ENCODE data around the gene CRYBB3. TPM values are rescaled to one million over a fixed set of nuclear protein-coding genes. Genes with fewer than 3 reads are reported as not detected.

The CRYBB3 gene
- total and polyA plus RNA-seq, 3 donors from 2014 or later = 0.63 to 0.67 TPM; not detected in 1

DNA sequence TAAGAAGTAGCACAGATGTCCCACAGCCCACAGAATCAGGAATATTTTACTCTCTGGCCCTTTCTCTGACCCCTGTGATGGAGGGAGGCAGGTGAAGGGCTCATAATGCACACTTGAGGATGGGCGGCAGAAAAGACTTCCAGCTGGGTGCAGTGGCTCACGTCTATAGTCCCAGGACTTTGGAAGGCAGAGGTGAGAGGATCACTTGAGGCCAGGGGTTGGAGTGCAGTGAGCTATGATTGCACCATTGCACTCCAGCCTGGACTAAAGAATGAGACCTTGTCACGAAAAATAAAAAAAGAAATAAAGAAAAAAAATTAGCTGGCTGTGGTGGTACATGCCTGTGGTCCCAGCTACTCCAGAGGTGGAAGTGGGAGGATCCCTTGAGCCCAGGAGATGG lies 13.5 kb upstream of the CRYBB3 start:
- WGBS, 2 donors = 94 to 98% methylated on average over 3 of the region's 3 CpGs
- Histone ChIP-seq H3K9me3 (no peaks in the 10 kb centered on the region), H3K27me3 (no peaks in the 10 kb centered on the region), H3K4me1 (no peaks in the 10 kb centered on the region), H3K4me3 (no peak overlapping the region), H3K27ac (no peak overlapping the region), H3K36me3 (ENCODE audit: low read depth, missing control alignments) (no peaks in the 10 kb centered on the region)
- TF ChIP-seq POLR2A (IDR thresholded peaks at IDR 0.05) = no peak
- TF ChIP-seq, protein P1, sequence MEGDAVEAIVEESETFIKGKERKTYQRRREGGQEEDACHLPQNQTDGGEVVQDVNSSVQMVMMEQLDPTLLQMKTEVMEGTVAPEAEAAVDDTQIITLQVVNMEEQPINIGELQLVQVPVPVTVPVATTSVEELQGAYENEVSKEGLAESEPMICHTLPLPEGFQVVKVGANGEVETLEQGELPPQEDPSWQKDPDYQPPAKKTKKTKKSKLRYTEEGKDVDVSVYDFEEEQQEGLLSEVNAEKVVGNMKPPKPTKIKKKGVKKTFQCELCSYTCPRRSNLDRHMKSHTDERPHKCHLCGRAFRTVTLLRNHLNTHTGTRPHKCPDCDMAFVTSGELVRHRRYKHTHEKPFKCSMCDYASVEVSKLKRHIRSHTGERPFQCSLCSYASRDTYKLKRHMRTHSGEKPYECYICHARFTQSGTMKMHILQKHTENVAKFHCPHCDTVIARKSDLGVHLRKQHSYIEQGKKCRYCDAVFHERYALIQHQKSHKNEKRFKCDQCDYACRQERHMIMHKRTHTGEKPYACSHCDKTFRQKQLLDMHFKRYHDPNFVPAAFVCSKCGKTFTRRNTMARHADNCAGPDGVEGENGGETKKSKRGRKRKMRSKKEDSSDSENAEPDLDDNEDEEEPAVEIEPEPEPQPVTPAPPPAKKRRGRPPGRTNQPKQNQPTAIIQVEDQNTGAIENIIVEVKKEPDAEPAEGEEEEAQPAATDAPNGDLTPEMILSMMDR (IDR thresholded peaks at IDR 0.05) = no peak
- intact Hi-C loops (cut with DNase I; ENCODE audit: low total_unique reads) = no loop called here
- DNase-seq = no peak

DNA sequence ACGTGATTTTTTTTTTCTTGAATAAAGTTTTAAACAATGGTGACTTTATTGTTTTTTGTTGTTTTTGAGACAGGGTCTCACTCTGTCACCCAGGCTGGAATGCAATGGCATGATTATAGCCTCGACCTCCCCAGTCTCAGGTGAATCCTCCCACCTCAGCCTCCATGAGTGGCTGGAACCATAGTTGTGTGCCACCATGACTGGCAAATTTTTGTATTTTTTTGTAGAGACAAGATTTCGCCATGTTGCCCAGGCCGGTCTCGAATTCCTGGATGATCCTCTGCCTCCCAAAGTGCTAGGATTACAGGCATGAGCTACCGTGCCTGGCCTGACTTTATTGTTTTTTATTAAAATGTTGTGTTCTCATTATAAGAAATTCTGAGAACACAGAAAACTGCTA lies 12.2 kb upstream of the CRYBB3 start:
- no peak overlapping the region for H3K4me3 ChIP-seq
- H3K9me3 ChIP-seq = no peaks in the 10 kb centered on the region
- H3K36me3 ChIP-seq (ENCODE audit: low read depth, missing control alignments) = no peaks in the 10 kb centered on the region
- intact Hi-C loops (cut with DNase I; ENCODE audit: low total_unique reads) = no loop called here
- WGBS, 2 donors = 81 to 85% methylated on average over 6 of the region's 6 CpGs
- H3K27ac ChIP-seq = no peak overlapping the region
- no peaks in the 10 kb centered on the region for H3K27me3 ChIP-seq
- TF ChIP-seq, protein P1 (IDR thresholded peaks at IDR 0.05) = no peak
- no peak for TF ChIP-seq POLR2A (IDR thresholded peaks at IDR 0.05)
- no peak for DNase-seq
- H3K4me1 ChIP-seq = no peaks in the 10 kb centered on the region

DNA sequence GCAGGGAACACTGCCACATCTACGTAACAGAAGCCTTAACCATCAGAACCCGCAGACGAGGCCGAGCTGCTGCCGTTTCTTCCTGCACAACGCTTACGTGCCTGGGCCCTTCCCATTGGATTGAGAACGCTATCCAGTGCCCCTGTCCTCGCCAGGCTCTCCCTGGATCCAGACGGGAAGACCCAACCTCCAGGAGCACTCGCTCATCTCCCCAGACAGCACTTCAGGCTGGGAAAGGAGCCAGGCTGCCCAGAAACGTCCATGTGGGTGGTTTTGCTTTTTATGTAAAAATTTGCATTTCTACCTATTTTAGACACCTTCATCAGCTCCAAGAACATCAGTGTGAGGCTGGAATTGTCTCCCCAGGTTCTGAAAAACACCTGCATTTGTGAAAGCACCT lies 7.3 kb upstream of the CRYBB3 start:
- intact Hi-C loops (cut with DNase I; ENCODE audit: low total_unique reads) = no loop called here
- 82 to 90% methylated on average over 11 to 12 of the region's 12 CpGs for WGBS, 2 donors
- no peak for DNase-seq
- H3K36me3 ChIP-seq (ENCODE audit: low read depth, missing control alignments) = no peaks in the 10 kb centered on the region
- H3K4me1 ChIP-seq = no peaks in the 10 kb centered on the region
- no peak overlapping the region for H3K27ac ChIP-seq
- H3K9me3 ChIP-seq = no peaks in the 10 kb centered on the region
- TF ChIP-seq, protein P1 (IDR thresholded peaks at IDR 0.05) = no peak
- no peak for TF ChIP-seq POLR2A (IDR thresholded peaks at IDR 0.05)
- H3K4me3 ChIP-seq = no peak overlapping the region
- no peaks in the 10 kb centered on the region for H3K27me3 ChIP-seq

DNA sequence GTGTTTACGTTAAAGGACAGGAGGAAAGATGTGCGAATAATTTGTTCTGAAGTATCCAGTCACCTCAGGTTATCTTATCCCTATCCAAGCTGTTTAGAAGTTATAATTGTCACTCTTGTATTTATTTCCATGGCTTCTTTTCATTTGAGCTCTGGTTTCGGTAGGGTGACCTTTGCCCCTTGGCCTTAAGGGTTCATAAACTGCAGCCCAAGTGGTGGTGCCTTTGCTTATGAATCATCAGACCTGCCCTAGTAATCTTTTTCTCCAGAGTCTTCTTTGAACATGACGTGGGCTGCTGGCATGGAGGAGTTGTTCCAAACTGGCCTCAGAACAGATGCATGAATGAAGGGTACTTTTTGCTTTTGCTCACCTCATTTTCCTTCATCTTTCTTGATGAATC lies 6.5 kb upstream of the CRYBB3 start:
- no peak overlapping the region for H3K4me3 ChIP-seq
- no peak for TF ChIP-seq POLR2A (IDR thresholded peaks at IDR 0.05)
- TF ChIP-seq, protein P1 (IDR thresholded peaks at IDR 0.05) = no peak
- no peaks in the 10 kb centered on the region for H3K27me3 ChIP-seq
- H3K9me3 ChIP-seq = no peaks in the 10 kb centered on the region
- H3K4me1 ChIP-seq = no peaks in the 10 kb centered on the region
- H3K27ac ChIP-seq = no peak overlapping the region
- H3K36me3 ChIP-seq (ENCODE audit: low read depth, missing control alignments) = no peaks in the 10 kb centered on the region
- no peak for DNase-seq
- WGBS, 2 donors = 64 to 93% methylated on average over 4 of the region's 4 CpGs
- intact Hi-C loops (cut with DNase I; ENCODE audit: low total_unique reads) = no loop called here

DNA sequence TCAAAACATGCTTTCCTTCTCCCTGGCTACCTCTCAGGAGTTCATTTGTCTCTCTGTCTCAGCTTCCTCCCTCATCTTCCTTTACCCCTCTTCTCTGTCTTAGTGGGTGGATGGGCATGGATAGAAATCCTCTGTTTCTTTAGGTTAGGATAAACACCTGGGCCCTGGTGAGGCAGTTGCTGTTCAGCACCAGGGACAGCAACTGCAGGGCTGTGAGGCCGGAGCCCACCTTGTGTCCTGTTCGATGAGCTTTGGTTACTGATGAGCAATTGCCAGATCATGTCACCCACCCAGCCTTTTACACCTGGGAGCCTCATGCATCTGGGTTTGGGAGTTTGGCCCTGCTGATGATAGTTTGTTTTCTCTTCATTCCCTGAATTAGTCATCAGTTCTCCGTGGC lies 6.1 kb upstream of the CRYBB3 start:
- TF ChIP-seq, protein P1 (IDR thresholded peaks at IDR 0.05) = no peak
- no peak for TF ChIP-seq POLR2A (IDR thresholded peaks at IDR 0.05)
- intact Hi-C loops (cut with DNase I; ENCODE audit: low total_unique reads) = no loop called here
- no peaks in the 10 kb centered on the region for H3K4me1 ChIP-seq
- H3K9me3 ChIP-seq = no peaks in the 10 kb centered on the region
- H3K36me3 ChIP-seq (ENCODE audit: low read depth, missing control alignments) = no peaks in the 10 kb centered on the region
- no peak for DNase-seq
- no peak overlapping the region for H3K4me3 ChIP-seq
- no peak overlapping the region for H3K27ac ChIP-seq
- H3K27me3 ChIP-seq = no peaks in the 10 kb centered on the region
- 73 to 76% methylated on average over 3 of the region's 3 CpGs for WGBS, 2 donors

Data from testis (tissue), 3 donors.